HL-60 (cell line): ENCODE data around the gene TP53I11.

Experiments used
- DNase-seq, 2 experiments: peaks; one replicate each; pipeline ENCODE4 v3.0.0-alpha.2; 2010 to 2020; ENCODE audit warnings: low read depth in 1 of 2, low spot score in 1 of 2
- H3K27ac ChIP-seq: fragments of 250-450 bp; sonication (Bioruptor Pico); replicated peaks from 2 replicates; pipeline ENCODE4 v1.5.1; 2020; ENCODE audit warnings: mild to moderate bottlenecking, moderate library complexity
- H3K27me3 ChIP-seq: fragments of 250-450 bp; sonication (Bioruptor Pico); 2 replicates; pipeline ENCODE4 v1.5.1; 2021; ENCODE audit warnings: mild to moderate bottlenecking, moderate library complexity; ENCODE audit not compliant: insufficient read depth, poor library complexity, severe bottlenecking
- H3K4me3 ChIP-seq: replicated peaks from 2 replicates; pipeline ENCODE4 v1.5.1; 2011; ENCODE audit warnings: mild to moderate bottlenecking, control low read depth, low read length; ENCODE audit not compliant: insufficient read depth
- CTCF ChIP-seq: IDR thresholded peaks from one replicate; pipeline ENCODE4 v1.5.1; 2011; ENCODE audit warnings: low read length, control low read depth, inconsistent platforms; ENCODE audit not compliant: insufficient read depth
- GABPA ChIP-seq: IDR thresholded peaks from 2 replicates; pipeline ENCODE4 v1.6.1; 2012; ENCODE audit warnings: low read depth
- POLR2AphosphoS5 ChIP-seq: IDR thresholded peaks from 2 replicates; pipeline ENCODE4 v1.6.1; 2012; ENCODE audit warnings: low read depth
- REST ChIP-seq: IDR thresholded peaks from 2 replicates; pipeline ENCODE4 v1.6.1; 2012; ENCODE audit warnings: low read depth; ENCODE audit not compliant: insufficient replicate concordance
- SPI1 ChIP-seq: IDR thresholded peaks from 2 replicates; pipeline ENCODE4 v1.6.1; 2012; ENCODE audit warnings: low read depth, mild to moderate bottlenecking, borderline replicate concordance

The TP53I11 gene

GRCh38 chr11:44971185-44971584 is 20.5 kb upstream of the TP53I11 start:
- peak overlapping the region; percentile 48 for H3K27ac ChIP-seq
- DNase-seq = no peak
- no peak overlapping the region for H3K4me3 ChIP-seq
- H3K27me3 ChIP-seq = no peaks in the 10 kb centered on the region
- TF ChIP-seq GABPA (no peak), REST (no peak)

GRCh38 chr11:44970293-44970692 is 19.6 kb upstream of the TP53I11 start:
- H3K27ac ChIP-seq = peak overlapping the region; percentile 48
- TF ChIP-seq GABPA (0 out of 2 replicates have a peak, but pooled peaks have one; percentile 23), REST (no peak), POLR2AphosphoS5 (peak; percentile 64), SPI1 (peak; percentile 67; the same call in 1 of the 2 replicates), CTCF (no peak)
- DNase-seq = peak; percentile 86 to 93
- no peak overlapping the region for H3K4me3 ChIP-seq
- no peaks in the 10 kb centered on the region for H3K27me3 ChIP-seq

GRCh38 chr11:44969651-44970252 is 19.1 kb upstream of the TP53I11 start:
- TF ChIP-seq POLR2AphosphoS5 (no peak), SPI1 (no peak), GABPA (no peak), REST (no peak), CTCF (no peak)
- Histone ChIP-seq H3K27me3 (no peaks in the 10 kb centered on the region), H3K4me3 (no peak overlapping the region), H3K27ac (peak overlapping the region; percentile 34)
- no peak for DNase-seq
